ENCODE data around the gene SULF2. TPM values are rescaled to one million over a fixed set of nuclear protein-coding genes. Genes with fewer than 3 reads are reported as not detected.

The SULF2 gene
- total RNA-seq, 1 donor from 2014 or later = 40.4 TPM

DNA sequence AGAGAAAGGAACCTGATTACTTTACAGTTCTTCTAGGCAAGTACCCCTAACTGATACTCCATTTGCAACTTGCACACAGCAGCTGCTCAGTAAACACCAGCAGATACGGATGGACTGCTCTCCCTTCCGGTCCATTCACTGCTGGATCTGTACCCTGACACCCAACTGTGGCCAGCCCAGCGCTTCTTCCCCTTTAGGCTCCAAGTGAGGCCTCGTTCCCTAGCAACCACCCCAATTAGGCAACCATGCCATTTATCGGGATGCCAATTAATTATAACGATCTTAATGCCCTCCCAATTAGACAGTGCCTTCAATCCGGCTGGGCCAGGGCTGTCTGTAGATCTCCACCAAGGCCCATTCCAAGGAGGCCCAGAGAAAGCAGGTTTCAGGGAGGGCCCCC, 3.2 kb downstream of the SULF2 start:
- peaks cover 11% of the 10 kb centered on the region for H3K27me3 Mint-ChIP-seq (ENCODE audit: unreplicated experiment)
- TF ChIP-seq, protein P1, sequence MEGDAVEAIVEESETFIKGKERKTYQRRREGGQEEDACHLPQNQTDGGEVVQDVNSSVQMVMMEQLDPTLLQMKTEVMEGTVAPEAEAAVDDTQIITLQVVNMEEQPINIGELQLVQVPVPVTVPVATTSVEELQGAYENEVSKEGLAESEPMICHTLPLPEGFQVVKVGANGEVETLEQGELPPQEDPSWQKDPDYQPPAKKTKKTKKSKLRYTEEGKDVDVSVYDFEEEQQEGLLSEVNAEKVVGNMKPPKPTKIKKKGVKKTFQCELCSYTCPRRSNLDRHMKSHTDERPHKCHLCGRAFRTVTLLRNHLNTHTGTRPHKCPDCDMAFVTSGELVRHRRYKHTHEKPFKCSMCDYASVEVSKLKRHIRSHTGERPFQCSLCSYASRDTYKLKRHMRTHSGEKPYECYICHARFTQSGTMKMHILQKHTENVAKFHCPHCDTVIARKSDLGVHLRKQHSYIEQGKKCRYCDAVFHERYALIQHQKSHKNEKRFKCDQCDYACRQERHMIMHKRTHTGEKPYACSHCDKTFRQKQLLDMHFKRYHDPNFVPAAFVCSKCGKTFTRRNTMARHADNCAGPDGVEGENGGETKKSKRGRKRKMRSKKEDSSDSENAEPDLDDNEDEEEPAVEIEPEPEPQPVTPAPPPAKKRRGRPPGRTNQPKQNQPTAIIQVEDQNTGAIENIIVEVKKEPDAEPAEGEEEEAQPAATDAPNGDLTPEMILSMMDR (IDR thresholded peaks at IDR 0.05) = no peak
- DNase-seq (ENCODE audit: extremely low spot score, unreplicated experiment) = no peak
- H3K4me1 Mint-ChIP-seq (ENCODE audit: unreplicated experiment) = peaks cover 36% of the 10 kb centered on the region
- H3K9me3 Mint-ChIP-seq (ENCODE audit: unreplicated experiment) = no peaks in the 10 kb centered on the region
- no peak overlapping the region for H3K27ac Mint-ChIP-seq (ENCODE audit: unreplicated experiment)
- H3K4me3 Mint-ChIP-seq (ENCODE audit: unreplicated experiment) = no peak overlapping the region
- H3K36me3 Mint-ChIP-seq (ENCODE audit: unreplicated experiment) = no peaks in the 10 kb centered on the region

DNA sequence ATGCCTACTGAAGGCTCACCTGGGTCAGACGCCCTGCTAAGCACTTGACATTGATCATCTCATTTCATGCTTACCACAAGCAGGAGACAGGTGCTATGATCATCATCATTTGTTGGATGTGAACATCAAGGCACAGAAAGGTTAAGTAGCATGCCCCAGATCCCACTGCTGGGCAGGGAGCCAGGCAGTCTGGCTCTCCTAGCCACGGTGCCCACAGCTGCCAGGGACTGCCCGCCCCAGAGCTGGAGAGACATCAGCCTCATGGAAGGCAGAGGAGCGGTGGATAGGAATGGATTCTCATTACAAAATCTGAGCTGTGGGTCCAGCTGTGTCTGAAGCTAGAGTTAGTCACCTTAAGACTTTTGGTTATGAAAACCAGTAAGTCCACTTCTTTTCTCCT, 3.6 kb downstream of the SULF2 start:
- no peak for DNase-seq (ENCODE audit: extremely low spot score, unreplicated experiment)
- TF ChIP-seq, protein P1 (IDR thresholded peaks at IDR 0.05) = no peak
- Mint-ChIP-seq H3K27me3 (ENCODE audit: unreplicated experiment) (peaks cover 15% of the 10 kb centered on the region), H3K27ac (ENCODE audit: unreplicated experiment) (no peak overlapping the region), H3K36me3 (ENCODE audit: unreplicated experiment) (no peaks in the 10 kb centered on the region), H3K9me3 (ENCODE audit: unreplicated experiment) (no peaks in the 10 kb centered on the region), H3K4me1 (ENCODE audit: unreplicated experiment) (peaks cover 33% of the 10 kb centered on the region), H3K4me3 (ENCODE audit: unreplicated experiment) (no peak overlapping the region)

DNA sequence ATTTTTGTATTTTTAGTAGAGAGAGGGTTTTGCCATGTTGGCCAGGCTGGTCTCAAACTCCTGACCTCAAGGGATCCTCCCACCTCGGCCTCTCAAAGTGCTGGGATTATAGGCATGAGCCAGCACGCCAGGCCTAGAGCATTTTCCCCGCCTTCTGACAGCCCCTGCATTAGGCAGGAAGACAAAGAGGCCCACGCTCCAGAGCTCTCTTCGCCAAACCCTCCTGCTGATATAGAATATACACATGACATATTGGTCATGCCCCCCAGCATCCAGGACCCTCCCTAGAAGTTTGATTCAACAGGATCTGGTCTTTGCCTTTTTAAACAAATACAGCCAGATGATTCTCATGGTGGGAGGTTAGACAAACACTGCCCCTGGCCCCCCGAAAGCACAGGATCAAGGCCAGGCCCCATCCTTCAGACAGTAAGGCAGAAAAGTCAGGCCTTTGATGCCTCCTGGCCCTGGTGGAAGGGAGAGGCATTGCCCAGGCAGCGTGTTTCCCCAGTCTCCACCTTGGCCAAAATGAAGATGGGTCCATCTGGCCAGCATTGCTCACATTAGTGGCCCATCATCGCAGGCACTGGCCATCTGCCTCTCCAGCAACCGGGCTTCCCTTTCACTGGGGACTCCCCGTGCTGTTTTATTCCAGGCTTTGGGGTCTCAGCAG, 4.4 kb downstream of the SULF2 start:
- H3K4me3 Mint-ChIP-seq (ENCODE audit: unreplicated experiment) = no peak overlapping the region
- no peak overlapping the region for H3K27ac Mint-ChIP-seq (ENCODE audit: unreplicated experiment)
- H3K4me1 Mint-ChIP-seq (ENCODE audit: unreplicated experiment) = peaks cover 25% of the 10 kb centered on the region
- H3K36me3 Mint-ChIP-seq (ENCODE audit: unreplicated experiment) = no peaks in the 10 kb centered on the region
- H3K27me3 Mint-ChIP-seq (ENCODE audit: unreplicated experiment) = peaks cover 21% of the 10 kb centered on the region
- no peaks in the 10 kb centered on the region for H3K9me3 Mint-ChIP-seq (ENCODE audit: unreplicated experiment)
- DNase-seq (ENCODE audit: extremely low spot score, unreplicated experiment) = no peak
- TF ChIP-seq, protein P1 (IDR thresholded peaks at IDR 0.05) = no peak

DNA sequence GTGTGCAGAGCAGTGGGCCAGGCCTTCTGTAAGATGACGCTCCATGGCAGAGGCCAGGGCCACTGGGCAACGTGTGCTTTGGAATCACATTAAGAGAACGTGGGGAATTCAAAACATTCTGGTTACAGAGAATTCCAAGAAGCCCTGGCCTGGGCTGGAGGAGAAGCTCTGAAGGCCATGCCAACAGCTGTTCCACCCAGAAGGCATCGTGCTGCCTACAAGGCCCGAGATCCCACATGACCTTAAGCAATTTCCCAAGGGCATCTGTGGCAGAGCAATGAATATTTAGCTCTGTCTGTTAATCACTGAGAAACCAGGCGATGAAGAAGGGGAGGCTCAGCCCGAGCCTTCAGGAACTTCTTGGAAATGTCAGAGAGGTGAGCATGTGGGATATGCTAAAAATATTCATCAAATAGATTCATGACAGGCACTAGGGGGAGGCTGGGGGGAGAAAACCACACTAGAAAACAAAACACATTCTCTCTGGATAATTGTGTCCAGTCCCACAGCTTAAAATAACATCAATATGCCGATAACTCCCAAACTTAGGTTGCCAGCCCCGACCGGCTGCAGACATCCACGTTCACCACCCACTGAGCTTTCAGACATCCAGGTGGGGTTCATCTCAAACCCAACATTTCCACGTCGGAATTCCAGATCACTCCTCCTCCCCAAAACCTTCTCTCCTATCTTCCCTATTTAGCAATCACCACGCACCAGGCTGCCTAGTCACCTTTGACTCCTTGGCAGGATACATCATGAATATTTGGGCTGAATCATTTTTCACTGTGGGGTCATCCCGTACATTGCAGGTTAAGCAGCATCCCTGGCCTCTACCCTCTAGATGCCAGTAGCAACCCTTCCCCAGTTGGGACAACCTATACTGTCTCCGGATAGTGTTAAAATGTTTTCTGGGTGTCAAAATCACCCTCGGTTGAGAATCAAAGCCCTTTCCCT, 6.6 kb downstream of the SULF2 start:
- TF ChIP-seq, protein P1 (IDR thresholded peaks at IDR 0.05) = no peak
- Mint-ChIP-seq H3K4me1 (ENCODE audit: unreplicated experiment) (peaks cover 14% of the 10 kb centered on the region), H3K36me3 (ENCODE audit: unreplicated experiment) (no peaks in the 10 kb centered on the region), H3K9me3 (ENCODE audit: unreplicated experiment) (no peaks in the 10 kb centered on the region), H3K27ac (ENCODE audit: unreplicated experiment) (no peak overlapping the region), H3K27me3 (ENCODE audit: unreplicated experiment) (peaks cover 32% of the 10 kb centered on the region), H3K4me3 (ENCODE audit: unreplicated experiment) (no peak overlapping the region)
- no peak for DNase-seq (ENCODE audit: extremely low spot score, unreplicated experiment)

DNA sequence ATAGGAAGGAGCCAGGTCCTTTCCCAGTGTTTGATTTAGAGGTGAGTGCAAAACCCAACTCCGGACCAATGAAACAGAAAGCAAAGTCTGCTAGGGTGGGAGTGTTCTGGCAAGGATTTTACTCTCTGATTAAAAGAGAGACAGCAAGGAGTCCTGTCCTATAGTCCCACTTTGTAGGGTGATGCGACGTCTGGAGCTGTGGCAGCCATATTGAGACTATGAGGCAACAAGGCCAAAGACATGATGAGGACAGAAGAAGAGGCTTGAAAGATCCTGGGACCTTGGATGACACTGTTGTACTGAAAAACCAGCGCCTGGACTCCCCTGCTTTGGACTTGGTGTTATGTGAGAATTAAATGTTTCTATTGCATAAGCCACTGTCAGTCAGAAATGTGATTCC, 8.1 kb downstream of the SULF2 start:
- Mint-ChIP-seq H3K4me3 (ENCODE audit: unreplicated experiment) (no peak overlapping the region), H3K4me1 (ENCODE audit: unreplicated experiment) (peaks cover 13% of the 10 kb centered on the region), H3K27ac (ENCODE audit: unreplicated experiment) (no peak overlapping the region), H3K36me3 (ENCODE audit: unreplicated experiment) (no peaks in the 10 kb centered on the region), H3K9me3 (ENCODE audit: unreplicated experiment) (no peaks in the 10 kb centered on the region), H3K27me3 (ENCODE audit: unreplicated experiment) (peaks cover 39% of the 10 kb centered on the region)
- TF ChIP-seq, protein P1 (IDR thresholded peaks at IDR 0.05) = no peak
- DNase-seq (ENCODE audit: extremely low spot score, unreplicated experiment) = no peak

Data from osteocyte (in vitro differentiated cells).